Liver (tissue), 9 donors: ENCODE data around the gene OPA3. TPM values are rescaled to one million over a fixed set of nuclear protein-coding genes. Genes with fewer than 3 reads are reported as not detected.

ENCODE experiments used
- DNase-seq: peaks from one replicate; pipeline ENCODE4 v3.0.0-alpha.2; 2017; ENCODE audit warnings: low spot score
- H3K27ac ChIP-seq, 2 donors: one replicate each; pipeline ENCODE4 v1.7.0; 2013; ENCODE audit warnings: inconsistent platforms in 2 of 2, low read length in 2 of 2, control low read depth in 1 of 2, low read depth in 1 of 2, mild to moderate bottlenecking in 1 of 2
- H3K27me3 ChIP-seq, 4 donors: one replicate each; pipeline versions ENCODE4 v1.6.1 to v1.7.0; 2013; ENCODE audit warnings: low read length in 3 of 4, inconsistent platforms in 1 of 4, mild to moderate bottlenecking in 1 of 4, moderate library complexity in 1 of 4; ENCODE audit not compliant: control insufficient read depth in 4 of 4, insufficient read depth in 4 of 4
- H3K36me3 ChIP-seq, 4 donors: one replicate each; pipeline versions ENCODE4 v1.6.1 to v1.7.0; 2013; ENCODE audit warnings: low read length in 3 of 4, mild to moderate bottlenecking in 3 of 4, low read depth in 1 of 4, moderate library complexity in 1 of 4; ENCODE audit not compliant: control insufficient read depth in 4 of 4, insufficient read depth in 3 of 4
- H3K4me1 ChIP-seq, 4 donors: one replicate each; pipeline versions ENCODE4 v1.6.1 to v1.7.0; 2013; ENCODE audit warnings: low read length in 3 of 4, mild to moderate bottlenecking in 3 of 4, moderate library complexity in 1 of 4; ENCODE audit not compliant: control insufficient read depth in 4 of 4, insufficient read depth in 4 of 4
- H3K4me3 ChIP-seq, 3 donors: one replicate each; pipeline versions ENCODE4 v1.6.1 to v1.7.0; 2013; ENCODE audit warnings: low read length in 3 of 3, control low read depth in 1 of 3, low read depth in 1 of 3, mild to moderate bottlenecking in 1 of 3
- H3K9ac ChIP-seq, 2 donors: one replicate each; pipeline ENCODE4 v1.7.0; 2013; ENCODE audit warnings: low read length in 2 of 2, mild to moderate bottlenecking in 2 of 2, moderate library complexity in 2 of 2, control low read depth in 1 of 2, low read depth in 1 of 2
- H3K9me3 ChIP-seq, 4 donors: one replicate each; pipeline versions ENCODE4 v1.6.1 to v1.7.0; 2013; ENCODE audit warnings: low read length in 3 of 4; ENCODE audit not compliant: control insufficient read depth in 4 of 4
- ATF3 ChIP-seq: IDR thresholded peaks from 2 replicates; pipeline ENCODE4 v1.6.1; 2016; ENCODE audit warnings: antibody characterized with exemption
- CTCF ChIP-seq: fragments of 150-350 bp; IDR thresholded peaks from 2 replicates; pipeline ENCODE4 v1.5.1; 2017; ENCODE audit warnings: improper control_type of control experiment, low read depth, low read length; ENCODE audit not compliant: missing input control
- GABPA ChIP-seq, 2 donors: IDR thresholded peaks in 1 of 2; conservative IDR thresholded peaks in 1 of 2; 2 replicates each; pipeline ENCODE4 v1.6.1; 2016; ENCODE audit warnings: antibody characterized with exemption in 2 of 2, mild to moderate bottlenecking in 1 of 2, moderate library complexity in 1 of 2
- HNF4G ChIP-seq: IDR thresholded peaks from 2 replicates; pipeline ENCODE4 v1.6.1; 2016; ENCODE audit warnings: antibody characterized with exemption
- MAX ChIP-seq: IDR thresholded peaks from 2 replicates; pipeline ENCODE4 v1.6.1; 2016; ENCODE audit warnings: antibody characterized with exemption
- NR2F2 ChIP-seq: IDR thresholded peaks from 2 replicates; pipeline ENCODE4 v1.6.1; 2016; ENCODE audit warnings: antibody characterized with exemption
- RAD21 ChIP-seq, 2 donors: IDR thresholded peaks; 2 replicates each; pipeline ENCODE4 v1.6.1; 2016; ENCODE audit warnings: antibody characterized with exemption in 2 of 2, mild to moderate bottlenecking in 2 of 2
- RXRA ChIP-seq, 2 donors: IDR thresholded peaks; 2 replicates each; pipeline ENCODE4 v1.6.1; 2017 to 2018; ENCODE audit warnings: antibody characterized with exemption in 2 of 2, mild to moderate bottlenecking in 1 of 2
- SP1 ChIP-seq: IDR thresholded peaks from 2 replicates; pipeline ENCODE4 v1.6.1; 2018; ENCODE audit warnings: antibody characterized with exemption, mild to moderate bottlenecking
- YY1 ChIP-seq: IDR thresholded peaks from 2 replicates; pipeline ENCODE4 v1.6.1; 2016; ENCODE audit warnings: antibody characterized with exemption, mild to moderate bottlenecking
- ZBTB33 ChIP-seq: IDR thresholded peaks from 2 replicates; pipeline ENCODE4 v1.6.1; 2016; ENCODE audit warnings: antibody characterized with exemption
- WGBS: extraction: QIAGEN DNeasy Blood & Tissue Kit; methylation state at CpG from one replicate; pipeline ENCODE4 v1.1.7; 2013; 5-methylcytosine and 5-hydroxymethylcytosine counted together
- polyA plus RNA-seq, 2 donors: library from polyadenylated mRNA; stranded (reverse) in 1 of 2; unstranded in 1 of 2; fragments of 200-250 nt in 1 of 2; fragments of >200 nt in 1 of 2; fragmentation: Nextera tagmentation in 1 of 2; extraction: Ambion mirVana in 1 of 2; gene quantifications; one replicate each; pipeline versions ENCODE4 v1.2.1 to v1.2.3, GENCODE V29; 2013 to 2015
- total RNA-seq, 2 donors: library from RNA; depleted of rRNA; stranded (reverse); fragments of >200 nt; gene quantifications; one replicate each; pipeline ENCODE4 v1.2.3, GENCODE V29; 2014
- donor health status: healthy.
- donor health status: healthy.
- donor health status: healthy.
- donor health status: healthy.
- donor health status: healthy.

OPA3 gene
- total and polyA plus RNA-seq, 4 donors: 3.8 to 9.4 (median 6.2) TPM

- DNase-seq: no peak
- 7% methylated on average over 3 of the region's 3 CpGs for WGBS
- no peaks in the 10 kb centered on the region for H3K9me3 ChIP-seq
- peak overlapping the region; percentile 22 to 29 for H3K9ac ChIP-seq
- TF ChIP-seq RAD21 (IDR thresholded peaks at IDR 0.05): no peak
- no peak for TF ChIP-seq RXRA (IDR thresholded peaks at IDR 0.05)
- no peak for TF ChIP-seq MAX
- TF ChIP-seq HNF4G: no peak
- no peak for TF ChIP-seq YY1
- no peak for TF ChIP-seq SP1
- TF ChIP-seq CTCF: no peak
- peak overlapping the region in 2 of 3 donors; percentile 39 to 96 for H3K4me3 ChIP-seq
- H3K4me1 ChIP-seq: peaks cover 8 to 41% (median 26%) of the 10 kb centered on the region in 4 donors
- H3K27ac ChIP-seq: peak overlapping the region; percentile 61 to 88
- H3K27me3 ChIP-seq: no peaks in the 10 kb centered on the region
- H3K36me3 ChIP-seq: no peaks in the 10 kb centered on the region
These were observed 74.9 kb downstream of the OPA3 start for GRCh38 chr19:45509692-45510015.

- Histone ChIP-seq H3K27ac (peak overlapping the region; percentile 88 to 89), H3K27me3 (no peaks in the 10 kb centered on the region), H3K9me3 (no peaks in the 10 kb centered on the region), H3K4me1 (peaks cover 3 to 35% (median 21%) of the 10 kb centered on the region in 4 donors), H3K36me3 (no peaks in the 10 kb centered on the region), H3K9ac (peak overlapping the region; percentile 22 to 48), H3K4me3 (peak overlapping the region; percentile 18 to 96 (median 79))
- 7% methylated on average over 28 of the region's 28 CpGs for WGBS
- TF ChIP-seq ATF3 (no peak), NR2F2 (peak; percentile 85), MAX (no peak), GABPA (IDR thresholded peaks at IDR 0.05 in 1 of 2, conservative IDR thresholded peaks at IDR 0.05 in 1 of 2) (peak in 1 of 2 donors; percentile 32)
- DNase-seq: no peak
These were observed 75.5 kb downstream of the OPA3 start for GRCh38 chr19:45508861-45509691.

- Histone ChIP-seq H3K9ac (peak overlapping the region; percentile 85 to 90), H3K4me3 (peak overlapping the region; percentile 79 to 96 (median 95)), H3K4me1 (peaks cover 1 to 32% (median 16%) of the 10 kb centered on the region in 4 donors), H3K27ac (peak overlapping the region; percentile 88 to 89), H3K36me3 (no peaks in the 10 kb centered on the region), H3K9me3 (no peaks in the 10 kb centered on the region), H3K27me3 (no peaks in the 10 kb centered on the region)
- no peak for DNase-seq
- WGBS: 2% methylated on average over 26 of the region's 26 CpGs
- TF ChIP-seq GABPA (IDR thresholded peaks at IDR 0.05 in 1 of 2, conservative IDR thresholded peaks at IDR 0.05 in 1 of 2) (no peak), ZBTB33 (no peak), HNF4G (no peak), NR2F2 (no peak)
These were observed 76.2 kb downstream of the OPA3 start for GRCh38 chr19:45508417-45508860.
